Thoracic aorta (tissue), 2 donors: ENCODE data around the gene MYH15. TPM values are rescaled to one million over a fixed set of nuclear protein-coding genes. Genes with fewer than 3 reads are reported as not detected.

Experiments used
- ATAC-seq: fragments of 150-250 bp; one replicate; pipeline ENCODE4 v1.8.0; 2017; ENCODE audit warnings: low read depth; ENCODE audit not compliant: insufficient number of reproducible peaks, low FRiP score
- DNase-seq: peaks from one replicate; pipeline ENCODE4 v3.0.0-alpha.2; 2020; ENCODE audit warnings: low spot score
- H3K27ac ChIP-seq, 2 donors: fragments of 200-600 bp; sonication (generic); 1 replicate in 1 of 2; 2 replicates in 1 of 2; pipeline ENCODE4 v1.5.1; 2016; ENCODE audit warnings: mild to moderate bottlenecking in 2 of 2, moderate library complexity in 2 of 2
- H3K27me3 ChIP-seq: fragments of 200-600 bp; sonication (generic); replicated peaks from 2 replicates; pipeline ENCODE4 v1.6.0; 2016; ENCODE audit warnings: mild to moderate bottlenecking; ENCODE audit not compliant: insufficient read depth
- H3K36me3 ChIP-seq: fragments of 200-600 bp; sonication (generic); one replicate; pipeline ENCODE4 v1.5.1; 2016
- H3K4me1 ChIP-seq, 2 donors: fragments of 200-600 bp; sonication (generic); 1 replicate in 1 of 2; 2 replicates in 1 of 2; pipeline versions ENCODE4 v1.5.1 to v1.6.0; 2016; ENCODE audit warnings: low read depth in 2 of 2, mild to moderate bottlenecking in 1 of 2; ENCODE audit not compliant: control insufficient read depth in 1 of 2
- H3K4me3 ChIP-seq: fragments of 200-600 bp; sonication (generic); 2 replicates; pipeline ENCODE4 v1.5.1; 2016; ENCODE audit warnings: mild to moderate bottlenecking
- H3K9me3 ChIP-seq: fragments of 200-600 bp; sonication (generic); 2 replicates; pipeline ENCODE4 v1.5.1; 2016
- CTCF ChIP-seq: fragments of 200-600 bp; sonication (generic); IDR thresholded peaks from one replicate; pipeline ENCODE4 v1.5.1; 2019; ENCODE audit warnings: antibody characterized with exemption
- total RNA-seq, 2 donors: library from RNA; depleted of rRNA; stranded (reverse); fragments of >200 nt; gene quantifications; one replicate each; pipeline versions ENCODE4 v1.1.0 to v1.2.3, GENCODE V29; 2016

MYH15 gene
- total RNA-seq, 2 donors from 2014 or later: 0.14 TPM; not detected in 1

- DNase-seq: no peak
- Histone ChIP-seq H3K9me3 (no peaks in the 10 kb centered on the region), H3K27ac (no peak overlapping the region), H3K36me3 (no peaks in the 10 kb centered on the region), H3K4me1 (peaks cover 24 to 27% of the 10 kb centered on the region in 2 donors), H3K4me3 (no peak overlapping the region), H3K27me3 (no peaks in the 10 kb centered on the region)
- TF ChIP-seq CTCF: no peak
- ATAC-seq: no peak
Observed at GRCh38 chr3:108524537-108524936, 14.1 kb upstream of the MYH15 start.

GRCh38 chr3:108518895-108519294 lies 8.5 kb upstream of the MYH15 start:
- DNase-seq (no peak), ATAC-seq (no peak)
- Histone ChIP-seq H3K27ac (no peak overlapping the region), H3K36me3 (no peaks in the 10 kb centered on the region), H3K4me1 (peaks cover 0 to under 1% of the 10 kb centered on the region in 2 donors), H3K9me3 (no peaks in the 10 kb centered on the region), H3K27me3 (no peaks in the 10 kb centered on the region), H3K4me3 (no peak overlapping the region)
- TF ChIP-seq CTCF: no peak

DNA sequence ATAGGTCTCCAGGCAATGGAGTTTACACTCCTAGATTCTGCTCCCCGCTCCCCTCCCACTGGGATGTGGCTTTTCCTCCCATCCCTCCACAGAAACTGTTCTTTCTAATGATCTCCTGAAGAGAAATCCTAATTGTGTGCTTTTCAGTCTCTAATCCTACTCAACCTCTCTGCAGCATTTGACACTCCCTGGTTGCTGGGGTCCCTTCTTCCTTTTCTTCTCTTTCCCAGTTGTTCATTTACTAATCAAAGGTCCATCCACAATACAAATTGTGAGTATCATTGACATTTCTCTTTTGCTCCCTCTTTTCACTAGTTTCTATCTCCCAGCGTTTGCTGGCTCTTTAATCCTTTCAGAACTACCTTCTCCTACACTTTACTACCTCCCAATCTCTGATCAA lies 6.5 kb upstream of the MYH15 start:
- DNase-seq (no peak), ATAC-seq (no peak)
- H3K9me3 ChIP-seq: no peaks in the 10 kb centered on the region
- no peaks in the 10 kb centered on the region for H3K27me3 ChIP-seq
- no peaks in the 10 kb centered on the region for H3K36me3 ChIP-seq
- no peak overlapping the region for H3K4me3 ChIP-seq
- no peak for TF ChIP-seq CTCF
- no peak overlapping the region for H3K27ac ChIP-seq
- no peaks in the 10 kb centered on the region for H3K4me1 ChIP-seq

DNA sequence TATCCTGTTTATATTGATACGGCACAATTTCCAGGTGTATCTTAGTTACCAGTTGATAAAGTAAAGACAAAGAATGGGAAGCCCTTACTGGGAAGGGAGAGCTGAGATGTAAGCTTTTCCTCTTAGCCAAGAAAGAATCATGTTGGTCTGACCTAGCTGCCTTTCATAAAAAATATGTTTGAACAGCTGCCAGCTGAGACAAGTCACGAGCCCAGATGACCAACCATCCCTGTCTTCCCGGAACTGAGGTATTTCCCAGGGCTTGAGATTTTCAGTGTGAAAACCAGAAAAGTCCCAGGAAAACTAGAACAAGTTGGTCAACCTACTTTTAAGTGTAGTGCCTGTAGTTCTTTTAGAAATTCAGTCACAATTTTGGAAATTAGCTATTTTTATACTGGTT lies 3.6 kb upstream of the MYH15 start:
- Histone ChIP-seq H3K4me3 (no peak overlapping the region), H3K27ac (no peak overlapping the region), H3K27me3 (no peaks in the 10 kb centered on the region), H3K4me1 (no peaks in the 10 kb centered on the region), H3K9me3 (no peaks in the 10 kb centered on the region), H3K36me3 (no peaks in the 10 kb centered on the region)
- no peak for DNase-seq
- TF ChIP-seq CTCF: no peak
- ATAC-seq: no peak

GRCh38 chr3:108512671-108513070 lies 2.3 kb upstream of the MYH15 start:
- H3K27ac ChIP-seq: no peak overlapping the region
- H3K4me3 ChIP-seq: no peak overlapping the region
- H3K36me3 ChIP-seq: no peaks in the 10 kb centered on the region
- DNase-seq (no peak), ATAC-seq (no peak)
- H3K27me3 ChIP-seq: no peaks in the 10 kb centered on the region
- TF ChIP-seq CTCF: no peak
- no peaks in the 10 kb centered on the region for H3K4me1 ChIP-seq
- no peaks in the 10 kb centered on the region for H3K9me3 ChIP-seq
